ENCODE results near the gene EPHB6. TPM values are rescaled to one million over a fixed set of nuclear protein-coding genes. Genes with fewer than 3 reads are reported as not detected.
A peak's percentile ranks its signal among the peaks of the same experiment; 100 is the strongest.

EPHB6 gene
- total and polyA plus RNA-seq, 4 donors = 15.6 to 54.6 (median 33.9) TPM

GRCh38 chr7:142855114-142855743 lies 353 bp downstream of the EPHB6 start:
- Histone ChIP-seq H3K36me3 (ENCODE audit: control insufficient read depth, insufficient read depth, low read length) (no peaks in the 10 kb centered on the region), H3K4me3 (ENCODE audit: low read depth, low read length) (peak overlapping the region; percentile 78), H3K27ac (ENCODE audit: low read depth, low read length) (no peak overlapping the region), H3K27me3 (ENCODE audit: control insufficient read depth, insufficient read depth, low read length) (peaks cover 2% of the 10 kb centered on the region), H3K9me3 (ENCODE audit: control insufficient read depth, insufficient read depth, low read length) (no peaks in the 10 kb centered on the region), H3K4me1 (ENCODE audit: control insufficient read depth, insufficient read depth, low read length) (peaks cover 27% of the 10 kb centered on the region)
- peak in 2 of 6 donors; percentile 55 to 63 for DNase-seq (ENCODE audit: low read depth in 4 of 6, low spot score in 6 of 6)
- under 1% methylated on average over 42 of the region's 43 CpGs for WGBS (ENCODE audit: insufficient coverage)

DNA sequence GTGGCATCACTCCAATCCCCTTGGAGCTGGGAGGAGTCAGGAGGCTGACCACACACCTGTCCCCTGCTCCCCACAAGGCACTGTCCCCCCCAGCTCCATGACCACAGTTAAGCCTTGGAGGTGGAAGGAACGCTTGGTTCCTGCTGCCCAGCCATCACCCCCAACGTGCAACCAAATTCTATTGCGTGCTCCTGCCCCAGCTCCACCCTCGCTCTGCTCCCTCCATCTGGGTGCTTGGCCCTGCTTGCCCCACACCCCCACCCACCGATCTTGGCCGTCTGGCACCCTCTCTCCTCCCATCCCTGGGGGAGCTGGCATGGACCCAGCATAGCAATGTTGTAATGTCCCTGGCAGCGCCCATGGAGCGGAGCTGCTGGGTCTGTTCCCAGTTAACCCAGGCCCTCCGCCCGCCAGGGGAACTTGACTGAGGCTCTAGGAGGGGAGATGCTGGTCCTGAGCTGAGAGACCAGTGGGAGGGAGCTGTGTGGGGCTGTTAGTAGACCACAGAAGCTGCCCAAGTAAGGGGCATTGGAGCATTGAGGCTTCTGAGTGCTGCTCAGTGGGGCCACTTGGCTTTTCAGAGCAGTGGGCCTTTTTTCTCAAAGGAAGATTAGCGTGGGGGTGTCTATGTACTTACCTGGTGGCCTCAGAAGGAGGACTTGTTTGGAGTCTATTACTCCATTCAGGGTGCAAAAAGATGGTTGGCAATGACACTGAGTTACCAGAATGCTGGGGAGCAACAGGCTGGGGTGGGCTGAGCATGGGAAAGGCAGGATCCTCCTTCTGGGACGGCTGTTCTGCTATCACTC lies 1.1 kb downstream of the EPHB6 start:
- H3K4me3 ChIP-seq (ENCODE audit: low read depth, low read length) = peak overlapping the region; percentile 78
- DNase-seq (ENCODE audit: low read depth in 4 of 6, low spot score in 6 of 6) = peak in 3 of 6 donors; percentile 15 to 88 (median 47)
- 62% methylated on average over 9 of the region's 12 CpGs for WGBS (ENCODE audit: insufficient coverage)

DNA sequence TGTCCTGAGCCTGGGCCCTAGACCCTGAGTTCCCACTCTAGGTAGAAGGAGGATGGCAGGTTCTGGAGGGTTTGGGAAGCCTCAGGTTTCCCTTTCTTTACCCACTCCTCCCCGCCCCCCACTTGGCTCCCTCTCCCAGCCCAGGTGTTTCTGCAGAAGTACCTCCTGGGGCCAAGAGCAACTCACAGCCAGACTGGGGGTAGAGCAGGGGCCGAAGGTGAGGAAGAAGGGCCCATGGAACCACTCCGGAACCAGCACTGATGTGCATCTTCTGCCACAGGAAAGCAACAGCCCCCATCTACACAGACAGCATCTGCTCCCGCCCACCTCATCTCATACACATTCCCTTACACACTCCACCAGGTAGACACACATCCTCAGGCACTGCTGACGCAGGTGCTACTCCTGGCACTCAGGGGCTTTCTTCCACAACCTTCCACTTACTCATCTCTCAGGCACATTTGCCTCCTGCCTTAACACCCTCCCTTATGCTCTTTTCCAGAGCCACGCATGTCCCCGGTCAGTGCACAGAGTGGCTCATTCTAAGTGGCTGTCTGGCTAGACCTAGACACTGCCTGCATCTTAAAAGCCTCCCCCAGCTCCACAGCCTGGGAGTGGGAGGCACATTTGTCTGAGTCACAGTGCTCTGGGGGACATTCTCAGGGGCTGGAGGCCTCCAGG lies 1.8 kb downstream of the EPHB6 start:
- no peaks in the 10 kb centered on the region for H3K9me3 ChIP-seq (ENCODE audit: control insufficient read depth, insufficient read depth, low read length)
- no peaks in the 10 kb centered on the region for H3K36me3 ChIP-seq (ENCODE audit: control insufficient read depth, insufficient read depth, low read length)
- H3K27me3 ChIP-seq (ENCODE audit: control insufficient read depth, insufficient read depth, low read length) = peaks cover 2% of the 10 kb centered on the region
- no peak overlapping the region for H3K4me3 ChIP-seq (ENCODE audit: low read depth, low read length)
- peaks cover 27% of the 10 kb centered on the region for H3K4me1 ChIP-seq (ENCODE audit: control insufficient read depth, insufficient read depth, low read length)
- no peak for DNase-seq (ENCODE audit: low read depth in 4 of 6, low spot score in 6 of 6)
- 83% methylated on average over 5 of the region's 7 CpGs for WGBS (ENCODE audit: insufficient coverage)
- H3K27ac ChIP-seq (ENCODE audit: low read depth, low read length) = no peak overlapping the region

More for the DNA sequence above, 1.1 kb downstream of the EPHB6 start:
- Histone ChIP-seq H3K9me3 (ENCODE audit: control insufficient read depth, insufficient read depth, low read length) (no peaks in the 10 kb centered on the region), H3K27me3 (ENCODE audit: control insufficient read depth, insufficient read depth, low read length) (peaks cover 2% of the 10 kb centered on the region), H3K36me3 (ENCODE audit: control insufficient read depth, insufficient read depth, low read length) (no peaks in the 10 kb centered on the region), H3K27ac (ENCODE audit: low read depth, low read length) (no peak overlapping the region), H3K4me1 (ENCODE audit: control insufficient read depth, insufficient read depth, low read length) (peaks cover 27% of the 10 kb centered on the region)

DNA sequence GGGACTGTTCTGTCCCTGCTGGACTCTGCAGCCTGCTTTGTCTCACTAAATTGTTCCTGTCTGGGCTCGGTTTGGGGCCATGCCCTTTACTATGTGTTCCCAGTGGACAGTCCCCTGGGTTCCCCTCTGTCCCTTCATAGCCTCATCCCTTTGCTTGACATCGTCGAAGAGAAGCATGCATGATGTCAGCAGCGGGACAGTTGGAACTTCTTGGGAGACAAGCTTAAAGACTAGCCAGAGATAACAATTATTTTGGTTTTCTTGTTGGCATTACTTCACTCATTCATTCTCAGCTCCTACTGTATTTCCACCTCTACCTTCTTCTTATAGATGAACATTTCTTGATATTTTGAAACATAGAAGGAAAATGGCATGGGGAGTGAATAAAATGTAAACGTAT lies 2.7 kb downstream of the EPHB6 start:
- Histone ChIP-seq H3K9me3 (ENCODE audit: control insufficient read depth, insufficient read depth, low read length) (no peaks in the 10 kb centered on the region), H3K4me1 (ENCODE audit: control insufficient read depth, insufficient read depth, low read length) (peaks cover 27% of the 10 kb centered on the region), H3K36me3 (ENCODE audit: control insufficient read depth, insufficient read depth, low read length) (peaks cover 2% of the 10 kb centered on the region), H3K27ac (ENCODE audit: low read depth, low read length) (no peak overlapping the region), H3K27me3 (ENCODE audit: control insufficient read depth, insufficient read depth, low read length) (peaks cover 2% of the 10 kb centered on the region), H3K4me3 (ENCODE audit: low read depth, low read length) (no peak overlapping the region)
- DNase-seq (ENCODE audit: low read depth in 4 of 6, low spot score in 6 of 6) = no peak
- 29% methylated on average over 1 of the region's 5 CpGs for WGBS (ENCODE audit: insufficient coverage)

DNA sequence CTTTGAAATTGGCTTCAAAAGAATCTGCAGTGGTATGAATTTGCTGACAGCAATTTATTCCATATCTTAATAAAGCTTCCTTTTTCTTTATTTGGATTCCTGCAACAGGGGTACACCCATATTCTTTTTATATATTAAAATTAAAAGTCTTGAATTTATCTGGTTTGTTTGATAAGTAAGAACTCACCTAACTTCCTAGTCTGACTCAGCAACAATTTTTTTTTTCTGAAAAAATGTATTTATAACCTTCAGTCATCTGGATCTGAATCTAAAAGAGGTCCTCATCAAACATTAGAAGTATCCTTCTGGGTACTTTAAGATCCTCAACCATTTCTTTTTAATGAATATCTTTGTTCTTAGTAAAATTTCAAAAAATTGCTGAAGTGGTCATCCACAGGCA lies 4.5 kb downstream of the EPHB6 start:
- no peaks in the 10 kb centered on the region for H3K9me3 ChIP-seq (ENCODE audit: control insufficient read depth, insufficient read depth, low read length)
- H3K4me1 ChIP-seq (ENCODE audit: control insufficient read depth, insufficient read depth, low read length) = peaks cover 21% of the 10 kb centered on the region
- no peak for DNase-seq (ENCODE audit: low read depth in 4 of 6, low spot score in 6 of 6)
- H3K27ac ChIP-seq (ENCODE audit: low read depth, low read length) = no peak overlapping the region
- H3K27me3 ChIP-seq (ENCODE audit: control insufficient read depth, insufficient read depth, low read length) = peaks cover 2% of the 10 kb centered on the region
- H3K4me3 ChIP-seq (ENCODE audit: low read depth, low read length) = no peak overlapping the region
- peaks cover 19% of the 10 kb centered on the region for H3K36me3 ChIP-seq (ENCODE audit: control insufficient read depth, insufficient read depth, low read length)

DNA sequence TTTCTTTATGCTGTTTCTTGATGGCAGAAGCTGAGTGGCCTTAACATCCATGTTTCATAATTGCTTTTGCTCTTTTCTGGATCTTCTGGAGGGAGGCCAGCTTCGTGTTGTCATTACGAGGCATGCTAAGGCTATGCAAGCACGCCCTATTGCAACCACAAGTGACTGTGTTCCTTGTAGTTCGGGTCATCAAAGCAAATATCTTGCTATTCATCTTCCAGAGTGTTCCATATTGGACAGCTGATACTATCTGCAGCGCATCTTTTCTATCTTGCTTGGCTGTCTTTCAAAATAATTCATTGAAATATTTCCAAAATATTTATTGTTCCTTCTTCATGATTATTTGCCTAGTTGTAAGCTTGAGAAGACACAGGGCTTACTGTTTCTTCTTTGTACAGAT lies 5.0 kb downstream of the EPHB6 start:
- WGBS (ENCODE audit: insufficient coverage) = 61% methylated on average over 3 of the region's 5 CpGs
- no peaks in the 10 kb centered on the region for H3K9me3 ChIP-seq (ENCODE audit: control insufficient read depth, insufficient read depth, low read length)
- no peak overlapping the region for H3K27ac ChIP-seq (ENCODE audit: low read depth, low read length)
- H3K27me3 ChIP-seq (ENCODE audit: control insufficient read depth, insufficient read depth, low read length) = peaks cover 2% of the 10 kb centered on the region
- no peak overlapping the region for H3K4me3 ChIP-seq (ENCODE audit: low read depth, low read length)
- H3K4me1 ChIP-seq (ENCODE audit: control insufficient read depth, insufficient read depth, low read length) = peaks cover 21% of the 10 kb centered on the region
- DNase-seq (ENCODE audit: low read depth in 4 of 6, low spot score in 6 of 6) = peak in 2 of 6 donors; percentile 24 to 51
- H3K36me3 ChIP-seq (ENCODE audit: control insufficient read depth, insufficient read depth, low read length) = peaks cover 24% of the 10 kb centered on the region

GRCh38 chr7:142860968-142861367 lies 6.1 kb downstream of the EPHB6 start:
- no peak overlapping the region for H3K27ac ChIP-seq (ENCODE audit: low read depth, low read length)
- H3K4me1 ChIP-seq (ENCODE audit: control insufficient read depth, insufficient read depth, low read length) = peaks cover 12% of the 10 kb centered on the region
- H3K27me3 ChIP-seq (ENCODE audit: control insufficient read depth, insufficient read depth, low read length) = no peaks in the 10 kb centered on the region
- no peak for DNase-seq (ENCODE audit: low read depth in 4 of 6, low spot score in 6 of 6)
- H3K9me3 ChIP-seq (ENCODE audit: control insufficient read depth, insufficient read depth, low read length) = no peaks in the 10 kb centered on the region
- no peak overlapping the region for H3K4me3 ChIP-seq (ENCODE audit: low read depth, low read length)
- 100% methylated on average over 1 of the region's 3 CpGs for WGBS (ENCODE audit: insufficient coverage)
- peaks cover 34% of the 10 kb centered on the region for H3K36me3 ChIP-seq (ENCODE audit: control insufficient read depth, insufficient read depth, low read length)

DNA sequence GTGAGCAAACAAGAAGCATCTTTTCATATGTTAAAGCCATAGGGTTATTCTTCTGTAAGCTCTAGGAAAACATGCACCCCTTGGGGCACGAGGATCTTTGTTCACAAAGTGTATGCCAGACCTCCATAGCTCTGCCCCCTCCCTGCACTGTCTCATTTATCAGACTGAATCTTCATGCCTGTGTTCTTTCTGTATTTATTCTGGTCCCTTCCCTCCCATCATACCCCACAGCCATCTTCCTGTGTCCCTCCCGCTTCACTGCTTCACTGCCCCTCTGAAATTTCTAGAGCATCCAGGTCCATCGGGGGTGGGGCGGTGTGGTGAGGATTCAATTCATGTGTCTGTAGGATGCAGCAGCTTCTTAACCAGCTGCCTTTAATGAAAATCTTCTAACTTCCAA lies 7.5 kb downstream of the EPHB6 start:
- no peaks in the 10 kb centered on the region for H3K9me3 ChIP-seq (ENCODE audit: control insufficient read depth, insufficient read depth, low read length)
- WGBS (ENCODE audit: insufficient coverage) = 85% methylated on average over 1 of the region's 4 CpGs
- H3K4me1 ChIP-seq (ENCODE audit: control insufficient read depth, insufficient read depth, low read length) = peaks cover under 1% of the 10 kb centered on the region
- H3K36me3 ChIP-seq (ENCODE audit: control insufficient read depth, insufficient read depth, low read length) = peaks cover 48% of the 10 kb centered on the region
- DNase-seq (ENCODE audit: low read depth in 4 of 6, low spot score in 6 of 6) = no peak
- no peak overlapping the region for H3K4me3 ChIP-seq (ENCODE audit: low read depth, low read length)
- H3K27me3 ChIP-seq (ENCODE audit: control insufficient read depth, insufficient read depth, low read length) = no peaks in the 10 kb centered on the region
- H3K27ac ChIP-seq (ENCODE audit: low read depth, low read length) = no peak overlapping the region

GRCh38 chr7:142862786-142863400 lies 8.0 kb downstream of the EPHB6 start:
- no peaks in the 10 kb centered on the region for H3K9me3 ChIP-seq (ENCODE audit: control insufficient read depth, insufficient read depth, low read length)
- peaks cover 5% of the 10 kb centered on the region for H3K4me1 ChIP-seq (ENCODE audit: control insufficient read depth, insufficient read depth, low read length)
- 94% methylated on average over 6 of the region's 7 CpGs for WGBS (ENCODE audit: insufficient coverage)
- no peak overlapping the region for H3K27ac ChIP-seq (ENCODE audit: low read depth, low read length)
- no peak for DNase-seq (ENCODE audit: low read depth in 4 of 6, low spot score in 6 of 6)
- no peak overlapping the region for H3K4me3 ChIP-seq (ENCODE audit: low read depth, low read length)
- peaks cover 53% of the 10 kb centered on the region for H3K36me3 ChIP-seq (ENCODE audit: control insufficient read depth, insufficient read depth, low read length)
- no peaks in the 10 kb centered on the region for H3K27me3 ChIP-seq (ENCODE audit: control insufficient read depth, insufficient read depth, low read length)
